ENCODE results near the gene IL1RAPL2. TPM values are rescaled to one million over a fixed set of nuclear protein-coding genes. Genes with fewer than 3 reads are reported as not detected.

The IL1RAPL2 gene
- total and polyA plus RNA-seq, 2 of the 4 experiments (the other 2 are of a cell fraction), result 0.03 TPM; not detected in 1

DNA sequence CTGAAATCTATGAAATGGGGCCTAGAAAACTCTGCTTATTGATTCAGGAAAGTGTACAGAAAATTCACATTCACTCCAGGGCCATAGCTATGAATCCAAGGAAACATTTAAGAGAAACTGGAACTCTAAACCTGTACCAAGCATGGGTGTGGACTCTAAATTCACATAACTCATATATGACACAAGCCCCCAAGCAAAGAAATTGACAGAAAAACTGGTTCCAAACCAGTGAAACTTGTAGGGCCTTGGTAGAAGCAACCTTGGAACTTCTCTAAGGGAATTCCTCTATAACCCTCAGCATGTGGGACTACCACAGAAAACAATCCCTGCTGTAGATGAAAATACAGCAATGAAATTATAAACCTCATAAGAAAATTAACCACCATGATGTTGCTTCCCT, 1149.7 kb downstream of the IL1RAPL2 start:
- Histone ChIP-seq H2AK5ac (ENCODE audit: low read depth, low read length) (no peak overlapping the region), H3K79me1 (ENCODE audit: low read depth in 1 of 2, low read length in 2 of 2) (no peaks in the 10 kb centered on the region), H3K56ac (ENCODE audit: extremely low read depth, insufficient read depth, low read length) (no peak overlapping the region), H3K4me1 (ENCODE audit: control insufficient read depth, insufficient read depth, low read length) (no peaks in the 10 kb centered on the region), H4K91ac (ENCODE audit: insufficient read depth, low read depth, low read length) (no peak overlapping the region), H4K8ac (ENCODE audit: low read depth in 2 of 2, low read length in 2 of 2) (no peak overlapping the region), H3K36me3 (ENCODE audit: control insufficient read depth, insufficient read depth, low read length) (no peaks in the 10 kb centered on the region), H3K27me3 (ENCODE audit: control insufficient read depth, insufficient read depth, low read length) (no peaks in the 10 kb centered on the region), H3K4me3 (ENCODE audit: insufficient read depth, low read depth, low read length) (no peak overlapping the region), H3K27ac (ENCODE audit: insufficient read depth, low read length) (no peak overlapping the region), H4K5ac (ENCODE audit: low read depth, low read length) (no peak overlapping the region), H2AK9ac (replicated peaks; ENCODE audit: low read depth, low read length, poor library complexity) (no peak overlapping the region), H2BK20ac (ENCODE audit: low read depth, low read length) (no peak overlapping the region), H3K18ac (ENCODE audit: low read depth, low read length) (no peak overlapping the region), H2BK120ac (ENCODE audit: low read depth, low read length) (no peak overlapping the region), H3K23ac (ENCODE audit: low read depth, low read length) (no peak overlapping the region), H3K9me3 (ENCODE audit: control insufficient read depth, insufficient read depth, low read length) (no peaks in the 10 kb centered on the region), H3K9ac (ENCODE audit: low read depth, low read length) (no peak overlapping the region), H3K9me1 (ENCODE audit: insufficient read depth, low read length) (no peaks in the 10 kb centered on the region), H2AFZ (replicated peaks; ENCODE audit: low read length, poor library complexity) (no peak overlapping the region), H3K14ac (replicated peaks; ENCODE audit: low read depth, low read length) (no peak overlapping the region), H4K20me1 (ENCODE audit: insufficient read depth, low read length) (no peaks in the 10 kb centered on the region), H2BK5ac (ENCODE audit: low read depth, low read length, poor library complexity, severe bottlenecking) (no peak overlapping the region), H2BK15ac (ENCODE audit: low read depth, low read length) (no peak overlapping the region), H3K4ac (ENCODE audit: low read depth, low read length) (no peak overlapping the region), H3K4me2 (ENCODE audit: low read depth, low read length) (no peak overlapping the region)
- ATAC-seq (ENCODE audit: low read depth) (no peak), DNase-seq (no peak)
- BruUV-seq (replicated peaks), result no TSS peak
- ChIA-PET CTCF (no interaction called here), POLR2A (ENCODE audit: unreplicated experiment) (no interaction called here)
- intact Hi-C loops (cut with micrococcal nuclease), result no loop called here
- in situ Hi-C loops (cut with MboI; ENCODE audit: low sequenced_read_pairs), result no loop called here
- dilution Hi-C loops (cut with HindIII; ENCODE audit: low sequenced_read_pairs, unreplicated experiment), result no loop called here
- TF ChIP-seq, protein P1, sequence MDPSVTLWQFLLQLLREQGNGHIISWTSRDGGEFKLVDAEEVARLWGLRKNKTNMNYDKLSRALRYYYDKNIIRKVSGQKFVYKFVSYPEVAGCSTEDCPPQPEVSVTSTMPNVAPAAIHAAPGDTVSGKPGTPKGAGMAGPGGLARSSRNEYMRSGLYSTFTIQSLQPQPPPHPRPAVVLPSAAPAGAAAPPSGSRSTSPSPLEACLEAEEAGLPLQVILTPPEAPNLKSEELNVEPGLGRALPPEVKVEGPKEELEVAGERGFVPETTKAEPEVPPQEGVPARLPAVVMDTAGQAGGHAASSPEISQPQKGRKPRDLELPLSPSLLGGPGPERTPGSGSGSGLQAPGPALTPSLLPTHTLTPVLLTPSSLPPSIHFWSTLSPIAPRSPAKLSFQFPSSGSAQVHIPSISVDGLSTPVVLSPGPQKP (IDR thresholded peaks at IDR 0.05; ENCODE audit: borderline replicate concordance, low read depth, low read length), result no peak
- TF ChIP-seq MAFK (IDR thresholded peaks at IDR 0.05; ENCODE audit: low read depth, low read length), result no peak
- no peak for TF ChIP-seq MAZ (IDR thresholded peaks at IDR 0.05; ENCODE audit: borderline replicate concordance, low read depth, low read length)
- TF ChIP-seq RCOR1 (IDR thresholded peaks at IDR 0.05; ENCODE audit: insufficient replicate concordance, low read length), result no peak
- TF ChIP-seq SMC3 (IDR thresholded peaks at IDR 0.05; ENCODE audit: low read depth, low read length), result no peak
- no peak for TF ChIP-seq FOS (IDR thresholded peaks at IDR 0.05; ENCODE audit: low read depth, low read length)
- no peak for TF ChIP-seq NFE2L2 (IDR thresholded peaks at IDR 0.05; ENCODE audit: low read depth, low read length)
- TF ChIP-seq, protein P2, sequence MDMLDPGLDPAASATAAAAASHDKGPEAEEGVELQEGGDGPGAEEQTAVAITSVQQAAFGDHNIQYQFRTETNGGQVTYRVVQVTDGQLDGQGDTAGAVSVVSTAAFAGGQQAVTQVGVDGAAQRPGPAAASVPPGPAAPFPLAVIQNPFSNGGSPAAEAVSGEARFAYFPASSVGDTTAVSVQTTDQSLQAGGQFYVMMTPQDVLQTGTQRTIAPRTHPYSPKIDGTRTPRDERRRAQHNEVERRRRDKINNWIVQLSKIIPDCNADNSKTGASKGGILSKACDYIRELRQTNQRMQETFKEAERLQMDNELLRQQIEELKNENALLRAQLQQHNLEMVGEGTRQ (IDR thresholded peaks at IDR 0.05; ENCODE audit: low read depth, low read length), result no peak
- TF ChIP-seq RAD21 (IDR thresholded peaks at IDR 0.05; ENCODE audit: low read length), result no peak
- no peak for TF ChIP-seq POLR2A (IDR thresholded peaks at IDR 0.05; ENCODE audit: low read depth, low read length)
- TF ChIP-seq, protein P3, sequence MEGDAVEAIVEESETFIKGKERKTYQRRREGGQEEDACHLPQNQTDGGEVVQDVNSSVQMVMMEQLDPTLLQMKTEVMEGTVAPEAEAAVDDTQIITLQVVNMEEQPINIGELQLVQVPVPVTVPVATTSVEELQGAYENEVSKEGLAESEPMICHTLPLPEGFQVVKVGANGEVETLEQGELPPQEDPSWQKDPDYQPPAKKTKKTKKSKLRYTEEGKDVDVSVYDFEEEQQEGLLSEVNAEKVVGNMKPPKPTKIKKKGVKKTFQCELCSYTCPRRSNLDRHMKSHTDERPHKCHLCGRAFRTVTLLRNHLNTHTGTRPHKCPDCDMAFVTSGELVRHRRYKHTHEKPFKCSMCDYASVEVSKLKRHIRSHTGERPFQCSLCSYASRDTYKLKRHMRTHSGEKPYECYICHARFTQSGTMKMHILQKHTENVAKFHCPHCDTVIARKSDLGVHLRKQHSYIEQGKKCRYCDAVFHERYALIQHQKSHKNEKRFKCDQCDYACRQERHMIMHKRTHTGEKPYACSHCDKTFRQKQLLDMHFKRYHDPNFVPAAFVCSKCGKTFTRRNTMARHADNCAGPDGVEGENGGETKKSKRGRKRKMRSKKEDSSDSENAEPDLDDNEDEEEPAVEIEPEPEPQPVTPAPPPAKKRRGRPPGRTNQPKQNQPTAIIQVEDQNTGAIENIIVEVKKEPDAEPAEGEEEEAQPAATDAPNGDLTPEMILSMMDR (conservative IDR thresholded peaks at IDR 0.05; ENCODE audit: low read depth, low read length), result no peak
- TF ChIP-seq BHLHE40 (IDR thresholded peaks at IDR 0.05; ENCODE audit: low read depth, low read length), result no peak
- no peak for TF ChIP-seq CEBPB (IDR thresholded peaks at IDR 0.05; ENCODE audit: low read depth, low read length)
- TF ChIP-seq RFX5 (IDR thresholded peaks at IDR 0.05; ENCODE audit: low read depth, low read length), result no peak
- TF ChIP-seq CHD1 (IDR thresholded peaks at IDR 0.05; ENCODE audit: low read depth, low read length), result no peak
- no peak for TF ChIP-seq MXI1 (IDR thresholded peaks at IDR 0.05; ENCODE audit: borderline replicate concordance, low read depth, low read length)
